Kidney (tissue), 14 donors: Measurements from ENCODE around the gene CFAP251. TPM values are rescaled to one million over a fixed set of nuclear protein-coding genes. Genes with fewer than 3 reads are reported as not detected.

Experiments used
- DNase-seq, 5 donors: peaks; one replicate each; pipeline ENCODE4 v3.0.0-alpha.2; 2013 to 2020
- FAIRE-seq: peaks from 2 replicates; lab custom pipeline; 2012; peaks lifted over from hg19 to GRCh38; lab: Jason Lieb, UNC
- H3K27ac ChIP-seq, 2 donors: one replicate each; pipeline ENCODE4 v1.7.0; 2013; ENCODE audit warnings: low read depth in 2 of 2, low read length in 2 of 2, inconsistent platforms in 1 of 2
- H3K27me3 ChIP-seq: one replicate; pipeline ENCODE4 v1.7.1; 2013; ENCODE audit warnings: low read length, inconsistent platforms; ENCODE audit not compliant: control insufficient read depth, insufficient read depth
- H3K36me3 ChIP-seq, 3 donors: one replicate each; pipeline versions ENCODE4 v1.7.0 to v1.7.1; 2013; ENCODE audit warnings: low read length in 3 of 3, control low read depth in 1 of 3, inconsistent platforms in 1 of 3; ENCODE audit not compliant: insufficient read depth in 3 of 3, control insufficient read depth in 2 of 3
- H3K4me1 ChIP-seq, 3 donors: one replicate each; pipeline versions ENCODE4 v1.7.0 to v1.7.1; 2013; ENCODE audit warnings: low read length in 3 of 3, inconsistent platforms in 1 of 3, low read depth in 1 of 3; ENCODE audit not compliant: control insufficient read depth in 2 of 3, insufficient read depth in 2 of 3
- H3K4me3 ChIP-seq, 3 donors: one replicate each; pipeline versions ENCODE4 v1.7.0 to v1.8.1; 2013; ENCODE audit warnings: low read length in 3 of 3, control low read depth in 1 of 3, inconsistent platforms in 1 of 3
- H3K9ac ChIP-seq, 3 donors: one replicate each; pipeline versions ENCODE4 v1.7.0 to v1.7.1; 2013; ENCODE audit warnings: low read length in 3 of 3, control low read depth in 1 of 3, inconsistent platforms in 1 of 3
- H3K9me3 ChIP-seq, 3 donors: one replicate each; pipeline versions ENCODE4 v1.7.0 to v1.7.1; 2013; ENCODE audit warnings: low read length in 3 of 3, control low read depth in 1 of 3, inconsistent platforms in 1 of 3; ENCODE audit not compliant: control insufficient read depth in 2 of 3, insufficient read depth in 1 of 3
- CTCF ChIP-seq: IDR thresholded peaks from 3 replicates; pipeline ENCODE4 v1.5.1; 2012; ENCODE audit warnings: mild to moderate bottlenecking, moderate library complexity, borderline replicate concordance; ENCODE audit not compliant: insufficient read depth; ENCODE audit errors: extremely low read depth
- intact Hi-C: fragments of 100-400 bp; cut with DNase I; formaldehyde crosslinking; loops from one replicate; pipeline ENCODE4 v1.11.1; 2022
- polyA plus RNA-seq: library from polyadenylated mRNA; stranded (reverse); fragments of 350-450 nt; fragmentation: Illumina TruSeq; extraction: RNeasy Lipid Tissue Mini Kit (QIAGEN cat#74804); gene quantifications from one replicate; pipeline ENCODE4 v1.2.3, GENCODE V29; 2014; ENCODE audit warnings: low read depth, low replicate concordance; ENCODE audit not compliant: insufficient read depth
- total RNA-seq: library from RNA; stranded (reverse); fragmentation: NEBNext Ultra II Directional; extraction: Animal tissue kit (Norgen Biotek cat#: 25700); gene quantifications from one replicate; pipeline ENCODE4 v1.2.1, GENCODE V29; 2021
- donor health status: control.
- donor health status: control.
- donor health status: control.
- donor health status: control.
- donor health status: control.
- donor health status: DM: yes; HTN: yes; CAD: no.
- donor health status: Normal renal cell carcinoma (clear cell type).

CFAP251 gene
- total and polyA plus RNA-seq, 2 donors from 2014 or later = 2.9 to 10.8 TPM

GRCh38 chr12:122043476-122043875 is 125.1 kb downstream of the CFAP251 start:
- FAIRE-seq (no peak), DNase-seq (no peak)
- peaks cover 0 to 17% (median 8%) of the 10 kb centered on the region in 3 donors for H3K4me1 ChIP-seq
- no peak for TF ChIP-seq CTCF
- H3K27ac ChIP-seq = no peak overlapping the region
- H3K36me3 ChIP-seq = peaks cover 0 to 16% (median 4%) of the 10 kb centered on the region in 3 donors
- H3K4me3 ChIP-seq = no peak overlapping the region
- H3K9ac ChIP-seq = no peak overlapping the region
- intact Hi-C loops = no loop called here
- H3K9me3 ChIP-seq = no peaks in the 10 kb centered on the region
- no peaks in the 10 kb centered on the region for H3K27me3 ChIP-seq

DNA sequence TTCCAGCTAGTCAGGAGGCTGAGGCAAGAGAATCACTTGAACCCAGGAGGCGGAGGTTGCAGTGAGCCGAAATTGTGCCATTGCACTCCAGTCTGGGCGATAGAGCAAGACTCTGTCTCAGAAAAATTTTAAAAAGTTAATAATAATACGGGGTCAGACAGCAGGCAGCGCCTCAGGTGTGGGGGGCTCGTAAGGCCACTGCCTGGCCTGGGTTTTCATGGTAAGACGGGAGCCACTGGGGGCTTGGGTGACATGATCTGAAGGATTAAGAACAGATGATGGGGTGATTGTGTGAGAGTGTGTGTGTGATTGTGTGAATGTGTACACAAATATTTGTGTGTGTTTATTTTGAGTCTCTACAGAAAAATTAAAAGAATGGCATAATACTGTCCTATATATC is 126.9 kb downstream of the CFAP251 start:
- Histone ChIP-seq H3K9me3 (no peaks in the 10 kb centered on the region), H3K36me3 (peaks cover 0 to 20% (median 2%) of the 10 kb centered on the region in 3 donors), H3K4me3 (no peak overlapping the region), H3K9ac (no peak overlapping the region), H3K27me3 (no peaks in the 10 kb centered on the region), H3K4me1 (peaks cover 0 to 17% (median 4%) of the 10 kb centered on the region in 3 donors), H3K27ac (no peak overlapping the region)
- intact Hi-C loops = no loop called here
- no peak for TF ChIP-seq CTCF
- no peak for FAIRE-seq
- no peak for DNase-seq

- DNase-seq (no peak), FAIRE-seq (no peak)
- peaks cover 0 to 20% (median 2%) of the 10 kb centered on the region in 3 donors for H3K36me3 ChIP-seq
- H3K27me3 ChIP-seq = no peaks in the 10 kb centered on the region
- H3K9me3 ChIP-seq = no peaks in the 10 kb centered on the region
- no peak overlapping the region for H3K27ac ChIP-seq
- no peak overlapping the region for H3K9ac ChIP-seq
- no peak for TF ChIP-seq CTCF
- no peak overlapping the region for H3K4me3 ChIP-seq
- intact Hi-C loops = no loop called here
- H3K4me1 ChIP-seq = peaks cover 0 to 19% (median 8%) of the 10 kb centered on the region in 3 donors
These were observed 127.8 kb downstream of the CFAP251 start for GRCh38 chr12:122046145-122046544.

GRCh38 chr12:122048151-122048550 is 129.8 kb downstream of the CFAP251 start:
- Histone ChIP-seq H3K4me1 (peaks cover 0 to 15% (median 9%) of the 10 kb centered on the region in 3 donors), H3K36me3 (peaks cover 0 to 20% (median 2%) of the 10 kb centered on the region in 3 donors), H3K27me3 (no peaks in the 10 kb centered on the region), H3K4me3 (no peak overlapping the region), H3K9ac (no peak overlapping the region), H3K27ac (no peak overlapping the region), H3K9me3 (no peaks in the 10 kb centered on the region)
- DNase-seq (no peak), FAIRE-seq (no peak)
- no peak for TF ChIP-seq CTCF
- intact Hi-C loops = no loop called here
